ENCODE data around the gene OPN4. TPM values are rescaled to one million over a fixed set of nuclear protein-coding genes. Genes with fewer than 3 reads are reported as not detected.
A peak's percentile ranks its signal among the peaks of the same experiment; 100 is the strongest.

Gene OPN4
- polyA plus RNA-seq, 2 donors = 0.02 TPM; not detected in 1

DNA sequence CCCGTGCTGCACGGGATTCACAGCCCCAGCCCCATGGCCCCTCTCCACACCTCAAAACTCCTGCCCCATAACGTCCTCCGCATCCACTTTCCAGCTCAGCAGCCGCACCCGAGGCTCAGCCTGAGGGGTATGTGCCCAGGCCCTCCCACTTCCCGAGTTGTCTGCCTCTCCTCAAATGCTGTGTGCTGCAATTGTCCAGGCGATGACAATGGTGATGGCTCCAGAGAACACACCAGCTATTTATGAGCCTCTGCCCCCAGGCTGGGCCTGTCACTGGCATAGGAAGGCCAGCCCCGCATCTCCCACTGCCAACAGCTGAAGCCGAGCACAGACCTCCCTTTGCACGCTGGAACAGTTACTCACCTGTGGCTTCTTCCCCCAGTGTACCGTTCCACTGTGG is 11.5 kb downstream of the OPN4 start:
- H3K36me3 ChIP-seq (ENCODE audit: control insufficient read depth in 2 of 2, insufficient read depth in 2 of 2, low read length in 1 of 2) = no peaks in the 10 kb centered on the region
- peaks cover 0 to 12% of the 10 kb centered on the region in 2 donors for H3K4me1 ChIP-seq (ENCODE audit: control insufficient read depth in 2 of 2, insufficient read depth in 2 of 2, low read length in 1 of 2)
- no peaks in the 10 kb centered on the region for H3K9me3 ChIP-seq (ENCODE audit: control insufficient read depth in 2 of 2, insufficient read depth in 1 of 2, low read depth in 1 of 2, low read length in 1 of 2)
- no peaks in the 10 kb centered on the region for H3K27me3 ChIP-seq (ENCODE audit: control insufficient read depth in 1 of 2, insufficient read depth in 2 of 2, low read length in 2 of 2)
- H3K4me3 ChIP-seq (ENCODE audit: low read depth in 1 of 2, low read length in 2 of 2) = no peak overlapping the region
- WGBS, 2 donors = 72 to 80% methylated on average over 12 of the region's 12 CpGs
- H3K27ac ChIP-seq (ENCODE audit: low read depth in 2 of 2, low read length in 1 of 2) = no peak overlapping the region

DNA sequence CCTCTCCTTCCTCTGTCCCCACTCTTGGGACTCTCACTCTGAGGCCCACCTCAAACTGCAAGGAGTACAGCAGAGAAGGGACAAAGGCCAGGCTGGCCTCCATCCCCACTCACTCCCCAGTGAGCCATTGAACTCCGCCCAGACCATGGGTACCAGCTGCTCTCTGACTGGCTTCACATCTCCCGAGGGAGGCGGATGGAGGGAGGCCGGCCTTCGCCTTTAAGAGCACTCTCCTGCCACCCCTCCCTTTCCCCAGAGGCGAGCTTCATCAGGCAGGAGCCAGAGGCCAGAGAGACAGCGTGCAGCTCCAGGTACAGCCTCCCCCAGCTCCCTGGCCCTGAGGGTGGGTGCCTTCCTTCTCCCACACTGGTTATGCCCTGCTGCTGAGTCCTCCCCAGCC is 12.2 kb downstream of the OPN4 start:
- no peaks in the 10 kb centered on the region for H3K9me3 ChIP-seq (ENCODE audit: control insufficient read depth in 2 of 2, insufficient read depth in 1 of 2, low read depth in 1 of 2, low read length in 1 of 2)
- peak overlapping the region in 1 of 2 donors; percentile 17 for H3K27ac ChIP-seq (ENCODE audit: low read depth in 2 of 2, low read length in 1 of 2)

DNA sequence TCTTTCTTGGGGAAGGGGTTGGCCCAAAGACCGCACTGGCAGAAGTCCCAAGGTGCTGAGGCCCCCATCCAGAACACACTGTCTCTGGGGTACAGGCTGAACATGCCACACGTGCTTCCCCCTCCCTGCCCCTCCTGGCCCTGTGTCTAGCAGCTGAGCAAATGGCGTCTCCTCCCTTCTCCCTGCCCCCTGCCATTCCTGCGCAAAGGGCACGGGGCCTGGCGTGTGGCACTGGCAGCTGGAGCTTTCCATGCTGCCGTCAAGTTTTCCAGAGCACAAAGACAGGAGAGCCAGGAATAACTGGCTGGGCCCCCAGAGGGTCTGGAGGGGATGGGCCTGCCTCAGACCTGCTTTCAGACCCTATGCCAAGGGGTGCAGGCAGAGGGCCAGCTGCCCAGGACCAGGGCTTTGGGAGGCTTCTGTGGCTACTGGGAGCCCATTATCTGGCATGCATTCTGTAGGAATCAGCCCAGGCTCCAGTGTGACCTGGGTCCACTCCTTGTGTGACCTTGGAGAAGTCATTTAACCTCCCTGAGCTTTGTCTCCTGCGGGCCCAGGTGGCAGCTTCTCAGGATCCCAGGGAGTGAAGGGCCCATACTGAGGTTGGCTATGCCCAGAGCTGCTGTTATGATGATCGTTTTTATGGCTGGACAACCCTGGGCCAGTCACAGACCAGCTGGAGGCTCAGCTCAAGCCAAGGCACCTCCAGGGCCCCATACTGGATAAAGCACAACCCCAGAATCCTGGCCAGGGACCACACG is 13.3 kb downstream of the OPN4 start:
- H3K27ac ChIP-seq (ENCODE audit: low read depth in 2 of 2, low read length in 1 of 2) = peak overlapping the region; percentile 74 to 83
- no peak overlapping the region for H3K4me3 ChIP-seq (ENCODE audit: low read depth in 1 of 2, low read length in 2 of 2)

More for the DNA sequence above, 12.2 kb downstream of the OPN4 start:
- peaks cover 0 to 14% of the 10 kb centered on the region in 2 donors for H3K4me1 ChIP-seq (ENCODE audit: control insufficient read depth in 2 of 2, insufficient read depth in 2 of 2, low read length in 1 of 2)
- no peaks in the 10 kb centered on the region for H3K36me3 ChIP-seq (ENCODE audit: control insufficient read depth in 2 of 2, insufficient read depth in 2 of 2, low read length in 1 of 2)
- no peaks in the 10 kb centered on the region for H3K27me3 ChIP-seq (ENCODE audit: control insufficient read depth in 1 of 2, insufficient read depth in 2 of 2, low read length in 2 of 2)
- H3K4me3 ChIP-seq (ENCODE audit: low read depth in 1 of 2, low read length in 2 of 2) = no peak overlapping the region
- 83 to 84% methylated on average over 7 of the region's 7 CpGs for WGBS, 2 donors

DNA sequence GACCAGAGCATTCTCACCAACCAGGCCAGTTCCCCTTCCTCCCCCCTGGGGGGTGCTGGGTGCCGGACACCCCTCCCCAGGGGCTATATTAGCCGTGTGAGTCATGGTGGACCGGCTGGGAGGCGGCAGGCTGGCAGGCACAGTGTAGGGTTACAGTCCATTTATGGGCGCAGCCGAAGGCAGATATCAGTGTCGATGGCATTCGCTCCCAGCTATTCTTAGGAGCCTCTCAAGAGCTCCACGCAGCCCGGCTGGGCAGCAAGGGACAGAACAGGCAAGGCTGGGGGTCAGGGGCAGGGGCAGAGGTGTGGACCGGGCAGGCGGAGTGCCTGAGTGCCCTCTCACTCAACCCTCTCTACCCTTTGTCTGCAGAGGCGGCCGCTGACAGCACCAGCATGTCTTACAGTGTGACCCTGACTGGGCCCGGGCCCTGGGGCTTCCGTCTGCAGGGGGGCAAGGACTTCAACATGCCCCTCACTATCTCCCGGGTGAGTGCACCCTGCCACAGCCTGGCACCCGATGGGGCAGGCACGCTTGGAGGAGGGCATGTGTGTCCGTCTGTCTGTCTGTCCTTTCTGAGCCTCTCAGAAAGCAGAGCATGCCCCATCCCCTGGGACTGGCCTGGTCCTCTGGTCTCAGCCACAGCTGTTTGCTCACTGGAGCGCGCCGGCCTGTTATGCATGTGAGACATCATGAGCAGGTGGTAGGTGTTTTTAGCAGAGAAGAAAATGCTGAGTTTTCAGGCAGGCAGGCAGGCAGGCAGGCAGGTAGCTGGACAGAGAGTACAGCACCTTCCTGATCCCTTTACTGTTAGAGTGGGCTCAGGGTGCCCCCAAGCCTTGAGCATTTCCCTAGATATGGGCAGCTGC is 14.2 kb downstream of the OPN4 start, which contains the start of gene LDB3:
TSS of gene LDB3 (plus strand) at position 215 of the 869 bp plus-strand sequence. CDS start at position 396, 181 bp downstream.
- Histone ChIP-seq H3K9me3 (ENCODE audit: control insufficient read depth in 2 of 2, insufficient read depth in 1 of 2, low read depth in 1 of 2, low read length in 1 of 2) (no peaks in the 10 kb centered on the region), H3K27ac (ENCODE audit: low read depth in 2 of 2, low read length in 1 of 2) (peak within 1 kb of the TSS; percentile 74 to 83), H3K36me3 (ENCODE audit: control insufficient read depth in 2 of 2, insufficient read depth in 2 of 2, low read length in 1 of 2) (no peaks in the 10 kb centered on the region), H3K4me3 (ENCODE audit: low read depth in 1 of 2, low read length in 2 of 2) (peak within 1 kb of the TSS in 1 of 2 donors; percentile 14), H3K27me3 (ENCODE audit: control insufficient read depth in 1 of 2, insufficient read depth in 2 of 2, low read length in 2 of 2) (no peaks in the 10 kb centered on the region), H3K4me1 (ENCODE audit: control insufficient read depth in 2 of 2, insufficient read depth in 2 of 2, low read length in 1 of 2) (peaks cover 0 to 18% of the 10 kb centered on the region in 2 donors)
- 61 to 62% methylated on average over 20 to 23 of the region's 23 CpGs for WGBS, 2 donors

More for the DNA sequence above, 13.3 kb downstream of the OPN4 start:
- H3K4me1 ChIP-seq (ENCODE audit: control insufficient read depth in 2 of 2, insufficient read depth in 2 of 2, low read length in 1 of 2) = peaks cover 0 to 11% of the 10 kb centered on the region in 2 donors
- H3K9me3 ChIP-seq (ENCODE audit: control insufficient read depth in 2 of 2, insufficient read depth in 1 of 2, low read depth in 1 of 2, low read length in 1 of 2) = no peaks in the 10 kb centered on the region
- no peaks in the 10 kb centered on the region for H3K27me3 ChIP-seq (ENCODE audit: control insufficient read depth in 1 of 2, insufficient read depth in 2 of 2, low read length in 2 of 2)
- WGBS, 2 donors = 70 to 75% methylated on average over 10 of the region's 10 CpGs
- H3K36me3 ChIP-seq (ENCODE audit: control insufficient read depth in 2 of 2, insufficient read depth in 2 of 2, low read length in 1 of 2) = no peaks in the 10 kb centered on the region

DNA sequence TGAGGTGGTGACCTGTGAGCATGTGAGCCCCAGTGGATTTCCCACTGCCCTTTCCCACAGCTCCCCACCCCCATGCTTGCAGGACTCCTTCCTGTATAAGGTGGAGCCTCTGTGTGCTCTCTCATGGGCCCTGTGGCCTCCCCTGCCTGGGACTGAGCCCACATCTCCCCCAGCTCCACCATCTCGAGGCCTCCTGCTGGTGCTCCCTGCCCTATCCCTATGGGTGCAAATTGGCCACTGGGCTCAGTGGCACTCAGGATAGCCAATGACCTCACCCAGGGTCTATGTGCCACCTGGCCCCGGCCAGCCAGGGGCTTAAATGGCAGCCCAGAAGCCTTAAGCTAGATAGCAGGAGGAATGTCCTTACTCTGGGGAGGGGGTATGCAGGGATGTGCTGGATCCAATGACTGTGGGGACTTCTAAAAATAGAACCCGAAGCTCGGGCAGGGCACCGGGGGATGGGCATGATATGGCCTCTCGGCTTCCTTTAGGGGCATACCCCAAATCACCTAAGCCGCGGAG is 16.0 kb downstream of the OPN4 start:
- WGBS, 2 donors = 77 to 79% methylated on average over 8 of the region's 8 CpGs
- Histone ChIP-seq H3K27me3 (ENCODE audit: control insufficient read depth in 1 of 2, insufficient read depth in 2 of 2, low read length in 2 of 2) (no peaks in the 10 kb centered on the region), H3K4me3 (ENCODE audit: low read depth in 1 of 2, low read length in 2 of 2) (no peak overlapping the region), H3K36me3 (ENCODE audit: control insufficient read depth in 2 of 2, insufficient read depth in 2 of 2, low read length in 1 of 2) (no peaks in the 10 kb centered on the region), H3K9me3 (ENCODE audit: control insufficient read depth in 2 of 2, insufficient read depth in 1 of 2, low read depth in 1 of 2, low read length in 1 of 2) (no peaks in the 10 kb centered on the region), H3K4me1 (ENCODE audit: control insufficient read depth in 2 of 2, insufficient read depth in 2 of 2, low read length in 1 of 2) (peaks cover 0 to 28% of the 10 kb centered on the region in 2 donors), H3K27ac (ENCODE audit: low read depth in 2 of 2, low read length in 1 of 2) (peak overlapping the region; percentile 21 to 60)

DNA sequence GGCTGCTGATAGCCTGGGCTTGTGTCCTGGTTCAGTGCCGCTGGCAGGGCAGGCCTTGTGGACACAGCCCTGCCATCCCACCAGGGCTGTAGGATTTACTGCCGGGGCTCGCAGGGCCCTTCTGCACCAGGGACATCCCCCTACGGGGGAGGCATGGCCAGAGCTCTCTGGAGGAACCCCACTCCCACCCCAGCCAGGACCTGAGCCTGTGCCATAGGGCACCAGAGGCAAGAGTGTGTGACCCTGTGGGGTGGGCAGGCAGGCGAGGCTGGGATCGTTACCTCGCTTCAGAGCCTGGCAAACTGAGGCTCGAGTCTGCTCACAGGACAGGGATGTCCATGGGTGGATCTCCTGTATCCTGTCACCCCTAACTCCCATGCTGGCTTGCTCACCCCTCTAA is 16.5 kb downstream of the OPN4 start:
- H3K36me3 ChIP-seq (ENCODE audit: control insufficient read depth in 2 of 2, insufficient read depth in 2 of 2, low read length in 1 of 2) = no peaks in the 10 kb centered on the region
- H3K9me3 ChIP-seq (ENCODE audit: control insufficient read depth in 2 of 2, insufficient read depth in 1 of 2, low read depth in 1 of 2, low read length in 1 of 2) = no peaks in the 10 kb centered on the region
- H3K27ac ChIP-seq (ENCODE audit: low read depth in 2 of 2, low read length in 1 of 2) = peak overlapping the region; percentile 21 to 60
- H3K27me3 ChIP-seq (ENCODE audit: control insufficient read depth in 1 of 2, insufficient read depth in 2 of 2, low read length in 2 of 2) = no peaks in the 10 kb centered on the region
- no peak overlapping the region for H3K4me3 ChIP-seq (ENCODE audit: low read depth in 1 of 2, low read length in 2 of 2)
- peaks cover 0 to 28% of the 10 kb centered on the region in 2 donors for H3K4me1 ChIP-seq (ENCODE audit: control insufficient read depth in 2 of 2, insufficient read depth in 2 of 2, low read length in 1 of 2)
- WGBS, 2 donors = 80 to 82% methylated on average over 8 of the region's 8 CpGs

DNA sequence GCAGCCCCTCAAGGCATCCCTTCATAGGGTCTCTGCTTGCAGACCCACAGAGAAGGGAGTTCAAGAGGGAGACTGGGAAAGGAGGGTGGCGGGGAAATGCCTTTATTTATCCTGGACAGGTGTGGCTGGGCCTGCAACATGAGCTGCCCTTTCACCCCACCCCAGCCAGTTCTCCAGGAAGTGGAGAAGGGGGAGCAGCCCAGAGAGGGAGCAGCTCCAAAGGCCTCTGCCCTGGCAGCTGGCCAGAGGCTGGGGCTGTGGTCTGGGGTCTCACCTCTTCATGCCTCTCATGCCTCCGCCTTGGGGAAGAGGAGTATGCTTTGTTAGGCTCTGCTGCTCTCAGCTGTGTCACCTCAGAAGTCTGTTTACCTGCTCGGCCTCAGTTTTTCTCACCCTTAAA is 17.1 kb downstream of the OPN4 start:
- Histone ChIP-seq H3K27ac (ENCODE audit: low read depth in 2 of 2, low read length in 1 of 2) (peak overlapping the region; percentile 27 to 60), H3K4me1 (ENCODE audit: control insufficient read depth in 2 of 2, insufficient read depth in 2 of 2, low read length in 1 of 2) (peaks cover 0 to 28% of the 10 kb centered on the region in 2 donors), H3K9me3 (ENCODE audit: control insufficient read depth in 2 of 2, insufficient read depth in 1 of 2, low read depth in 1 of 2, low read length in 1 of 2) (no peaks in the 10 kb centered on the region), H3K4me3 (ENCODE audit: low read depth in 1 of 2, low read length in 2 of 2) (no peak overlapping the region), H3K27me3 (ENCODE audit: control insufficient read depth in 1 of 2, insufficient read depth in 2 of 2, low read length in 2 of 2) (no peaks in the 10 kb centered on the region), H3K36me3 (ENCODE audit: control insufficient read depth in 2 of 2, insufficient read depth in 2 of 2, low read length in 1 of 2) (no peaks in the 10 kb centered on the region)
- 64 to 80% methylated on average over 3 of the region's 3 CpGs for WGBS, 2 donors

DNA sequence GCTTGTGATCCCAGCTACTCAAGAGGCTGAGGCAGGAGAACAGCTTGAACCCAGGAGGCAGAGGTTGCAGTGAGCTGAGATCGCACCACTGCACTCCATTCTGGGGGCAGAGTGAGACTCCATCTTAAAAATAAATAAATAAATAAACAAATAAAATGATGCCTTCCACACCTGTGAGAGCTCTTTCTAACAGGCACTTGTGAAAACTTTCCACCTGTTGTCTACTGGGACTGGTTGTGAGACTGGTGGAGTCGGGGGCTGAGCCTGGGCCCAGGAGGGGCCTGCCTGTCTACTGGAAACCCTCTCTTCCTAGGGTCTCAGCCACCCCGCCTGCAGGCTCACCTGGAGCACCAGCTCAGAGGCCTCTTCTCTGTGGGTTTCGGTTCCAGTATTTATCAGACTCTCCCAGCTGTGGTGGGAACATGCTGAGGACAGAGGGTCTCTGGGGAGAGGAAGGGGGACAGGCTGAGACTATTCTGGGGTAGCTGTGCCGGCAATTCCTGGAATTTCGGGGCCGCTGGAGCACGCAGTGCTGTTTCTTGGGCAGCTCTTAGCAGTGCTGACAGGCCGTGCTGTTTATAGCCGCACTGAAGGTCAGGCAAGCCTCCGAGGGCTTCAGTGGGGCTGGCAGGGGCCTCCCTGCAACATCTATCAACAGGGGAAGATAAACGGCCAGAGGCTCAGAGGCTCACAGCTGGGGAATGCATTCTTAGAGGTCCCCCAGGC is 17.8 kb downstream of the OPN4 start:
- Histone ChIP-seq H3K4me1 (ENCODE audit: control insufficient read depth in 2 of 2, insufficient read depth in 2 of 2, low read length in 1 of 2) (peaks cover 0 to 28% of the 10 kb centered on the region in 2 donors), H3K27ac (ENCODE audit: low read depth in 2 of 2, low read length in 1 of 2) (peak overlapping the region in 1 of 2 donors; percentile 67), H3K27me3 (ENCODE audit: control insufficient read depth in 1 of 2, insufficient read depth in 2 of 2, low read length in 2 of 2) (no peaks in the 10 kb centered on the region), H3K4me3 (ENCODE audit: low read depth in 1 of 2, low read length in 2 of 2) (no peak overlapping the region), H3K36me3 (ENCODE audit: control insufficient read depth in 2 of 2, insufficient read depth in 2 of 2, low read length in 1 of 2) (no peaks in the 10 kb centered on the region), H3K9me3 (ENCODE audit: control insufficient read depth in 2 of 2, insufficient read depth in 1 of 2, low read depth in 1 of 2, low read length in 1 of 2) (no peaks in the 10 kb centered on the region)
- 60 to 62% methylated on average over 12 of the region's 12 CpGs for WGBS, 2 donors
